K562 (cell line): ENCODE measurements around the gene MATN4. TPM values are rescaled to one million over a fixed set of nuclear protein-coding genes. Genes with fewer than 3 reads are reported as not detected.

Experiments used
- DDX20 ChIP-seq: fragments of 450-650 bp; IDR thresholded peaks from 2 replicates; pipeline ENCODE4 v1.6.1; 2016; ENCODE audit warnings: missing genetic modification characterization, low read depth, mild to moderate bottlenecking, missing compliant biosample characterization, moderate library complexity
- ETV1 ChIP-seq: fragments of 450-650 bp; conservative IDR thresholded peaks from 2 replicates; pipeline ENCODE4 v1.6.1; 2016; ENCODE audit warnings: missing genetic modification characterization, control low read depth, low read depth, missing compliant biosample characterization
- HMGN3 ChIP-seq: IDR thresholded peaks from 2 replicates; pipeline ENCODE4 v1.6.1; 2011; ENCODE audit warnings: borderline replicate concordance, low read depth, mild to moderate bottlenecking, mixed read lengths, low read length; ENCODE audit not compliant: insufficient read length; ENCODE audit errors: extremely low read depth
- ZFP30 ChIP-seq: fragments of 250-450 bp; sonication (Bioruptor Pico); IDR thresholded peaks from 2 replicates; pipeline ENCODE4 v1.8.0; 2022; ENCODE audit warnings: moderate library complexity, mild to moderate bottlenecking, inconsistent platforms, borderline replicate concordance
- ZSCAN32 ChIP-seq: fragments of 450-650 bp; formaldehyde crosslinking; IDR thresholded peaks from 2 replicates; pipeline ENCODE4 v1.4.0; 2020; ENCODE audit warnings: mild to moderate bottlenecking, moderate library complexity
- polyA plus RNA-seq, 8 experiments: library from polyadenylated mRNA; depleted of rRNA in 4 of 8; stranded (reverse) in 5 of 8; unstranded in 3 of 8; fragments of >200 nt; fragmentation: Nextera tagmentation in 2 of 8; fragmentation: Illumina TruSeq in 1 of 8; extraction: Ambion mirVana in 2 of 8; extraction: Trizol in 1 of 8; gene quantifications; 2 replicates each; pipeline versions ENCODE4 v1.2.1 to v1.2.3, GENCODE V29; 2011 to 2014; ENCODE audit warnings: inconsistent platforms in 1 of 8, missing spikeins in 1 of 8
- total RNA-seq, 7 experiments: library from RNA; depleted of rRNA in 6 of 7; stranded (reverse); fragments of >200 nt in 6 of 7; fragmentation: Illumina TruSeq in 2 of 7; extraction: Trizol in 2 of 7; gene quantifications; 2 replicates each; pipeline versions ENCODE4 v1.2.1 to v1.2.3, GENCODE V29; 2011 to 2021; ENCODE audit warnings: low replicate concordance in 1 of 7
- TF ChIP-seq, protein P1 (sequence below): fragments of 250-450 bp; sonication (Bioruptor Pico); IDR thresholded peaks from 2 replicates; pipeline ENCODE4 v1.8.0; 2022; ENCODE audit warnings: inconsistent platforms
- TF ChIP-seq, protein P2 (sequence below): fragments of 150-350 bp; IDR thresholded peaks from 2 replicates; pipeline ENCODE4 v1.6.1; 2014; ENCODE audit warnings: low read depth, mild to moderate bottlenecking, low read length, borderline replicate concordance
- TF ChIP-seq, protein P3 (sequence below): fragments of 450-650 bp; IDR thresholded peaks from 2 replicates; pipeline ENCODE4 v1.6.1; 2016; ENCODE audit warnings: mild to moderate bottlenecking, moderate library complexity

Gene MATN4
- total and polyA plus RNA-seq, 9 of the 15 experiments (the other 6 are each of a cell fraction or from before 2014, with no cell fraction given): 0.09 TPM; not detected in 8

DNA sequence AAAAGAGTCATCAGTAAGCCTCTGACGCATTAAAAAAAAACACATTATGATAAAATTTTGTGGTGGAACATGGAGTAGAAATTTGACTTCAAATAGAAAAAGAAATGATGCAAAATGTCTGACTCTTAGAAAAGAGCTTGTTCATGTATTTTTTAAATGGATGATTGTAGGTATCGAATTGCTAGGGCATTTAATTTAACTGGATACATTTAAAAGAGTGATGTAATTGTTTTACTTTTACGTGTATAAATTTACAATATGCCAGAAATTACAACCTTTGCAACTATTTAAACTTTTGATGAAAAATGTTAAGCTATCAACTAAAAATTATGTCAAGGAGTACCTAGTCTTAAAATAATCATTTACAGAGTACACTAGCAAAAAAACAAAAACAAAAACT lies 44.6 kb upstream of the MATN4 start (continued):
- TF ChIP-seq, protein P1, sequence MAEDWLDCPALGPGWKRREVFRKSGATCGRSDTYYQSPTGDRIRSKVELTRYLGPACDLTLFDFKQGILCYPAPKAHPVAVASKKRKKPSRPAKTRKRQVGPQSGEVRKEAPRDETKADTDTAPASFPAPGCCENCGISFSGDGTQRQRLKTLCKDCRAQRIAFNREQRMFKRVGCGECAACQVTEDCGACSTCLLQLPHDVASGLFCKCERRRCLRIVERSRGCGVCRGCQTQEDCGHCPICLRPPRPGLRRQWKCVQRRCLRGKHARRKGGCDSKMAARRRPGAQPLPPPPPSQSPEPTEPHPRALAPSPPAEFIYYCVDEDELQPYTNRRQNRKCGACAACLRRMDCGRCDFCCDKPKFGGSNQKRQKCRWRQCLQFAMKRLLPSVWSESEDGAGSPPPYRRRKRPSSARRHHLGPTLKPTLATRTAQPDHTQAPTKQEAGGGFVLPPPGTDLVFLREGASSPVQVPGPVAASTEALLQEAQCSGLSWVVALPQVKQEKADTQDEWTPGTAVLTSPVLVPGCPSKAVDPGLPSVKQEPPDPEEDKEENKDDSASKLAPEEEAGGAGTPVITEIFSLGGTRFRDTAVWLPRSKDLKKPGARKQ (CRISPR knock-in tag): no peak
- TF ChIP-seq, protein P2, sequence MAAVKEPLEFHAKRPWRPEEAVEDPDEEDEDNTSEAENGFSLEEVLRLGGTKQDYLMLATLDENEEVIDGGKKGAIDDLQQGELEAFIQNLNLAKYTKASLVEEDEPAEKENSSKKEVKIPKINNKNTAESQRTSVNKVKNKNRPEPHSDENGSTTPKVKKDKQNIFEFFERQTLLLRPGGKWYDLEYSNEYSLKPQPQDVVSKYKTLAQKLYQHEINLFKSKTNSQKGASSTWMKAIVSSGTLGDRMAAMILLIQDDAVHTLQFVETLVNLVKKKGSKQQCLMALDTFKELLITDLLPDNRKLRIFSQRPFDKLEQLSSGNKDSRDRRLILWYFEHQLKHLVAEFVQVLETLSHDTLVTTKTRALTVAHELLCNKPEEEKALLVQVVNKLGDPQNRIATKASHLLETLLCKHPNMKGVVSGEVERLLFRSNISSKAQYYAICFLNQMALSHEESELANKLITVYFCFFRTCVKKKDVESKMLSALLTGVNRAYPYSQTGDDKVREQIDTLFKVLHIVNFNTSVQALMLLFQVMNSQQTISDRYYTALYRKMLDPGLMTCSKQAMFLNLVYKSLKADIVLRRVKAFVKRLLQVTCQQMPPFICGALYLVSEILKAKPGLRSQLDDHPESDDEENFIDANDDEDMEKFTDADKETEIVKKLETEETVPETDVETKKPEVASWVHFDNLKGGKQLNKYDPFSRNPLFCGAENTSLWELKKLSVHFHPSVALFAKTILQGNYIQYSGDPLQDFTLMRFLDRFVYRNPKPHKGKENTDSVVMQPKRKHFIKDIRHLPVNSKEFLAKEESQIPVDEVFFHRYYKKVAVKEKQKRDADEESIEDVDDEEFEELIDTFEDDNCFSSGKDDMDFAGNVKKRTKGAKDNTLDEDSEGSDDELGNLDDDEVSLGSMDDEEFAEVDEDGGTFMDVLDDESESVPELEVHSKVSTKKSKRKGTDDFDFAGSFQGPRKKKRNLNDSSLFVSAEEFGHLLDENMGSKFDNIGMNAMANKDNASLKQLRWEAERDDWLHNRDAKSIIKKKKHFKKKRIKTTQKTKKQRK: no peak
- TF ChIP-seq ZFP30: no peak
- TF ChIP-seq ZSCAN32 (CRISPR knock-in tag): no peak
- TF ChIP-seq ETV1: no peak
- TF ChIP-seq, protein P3, sequence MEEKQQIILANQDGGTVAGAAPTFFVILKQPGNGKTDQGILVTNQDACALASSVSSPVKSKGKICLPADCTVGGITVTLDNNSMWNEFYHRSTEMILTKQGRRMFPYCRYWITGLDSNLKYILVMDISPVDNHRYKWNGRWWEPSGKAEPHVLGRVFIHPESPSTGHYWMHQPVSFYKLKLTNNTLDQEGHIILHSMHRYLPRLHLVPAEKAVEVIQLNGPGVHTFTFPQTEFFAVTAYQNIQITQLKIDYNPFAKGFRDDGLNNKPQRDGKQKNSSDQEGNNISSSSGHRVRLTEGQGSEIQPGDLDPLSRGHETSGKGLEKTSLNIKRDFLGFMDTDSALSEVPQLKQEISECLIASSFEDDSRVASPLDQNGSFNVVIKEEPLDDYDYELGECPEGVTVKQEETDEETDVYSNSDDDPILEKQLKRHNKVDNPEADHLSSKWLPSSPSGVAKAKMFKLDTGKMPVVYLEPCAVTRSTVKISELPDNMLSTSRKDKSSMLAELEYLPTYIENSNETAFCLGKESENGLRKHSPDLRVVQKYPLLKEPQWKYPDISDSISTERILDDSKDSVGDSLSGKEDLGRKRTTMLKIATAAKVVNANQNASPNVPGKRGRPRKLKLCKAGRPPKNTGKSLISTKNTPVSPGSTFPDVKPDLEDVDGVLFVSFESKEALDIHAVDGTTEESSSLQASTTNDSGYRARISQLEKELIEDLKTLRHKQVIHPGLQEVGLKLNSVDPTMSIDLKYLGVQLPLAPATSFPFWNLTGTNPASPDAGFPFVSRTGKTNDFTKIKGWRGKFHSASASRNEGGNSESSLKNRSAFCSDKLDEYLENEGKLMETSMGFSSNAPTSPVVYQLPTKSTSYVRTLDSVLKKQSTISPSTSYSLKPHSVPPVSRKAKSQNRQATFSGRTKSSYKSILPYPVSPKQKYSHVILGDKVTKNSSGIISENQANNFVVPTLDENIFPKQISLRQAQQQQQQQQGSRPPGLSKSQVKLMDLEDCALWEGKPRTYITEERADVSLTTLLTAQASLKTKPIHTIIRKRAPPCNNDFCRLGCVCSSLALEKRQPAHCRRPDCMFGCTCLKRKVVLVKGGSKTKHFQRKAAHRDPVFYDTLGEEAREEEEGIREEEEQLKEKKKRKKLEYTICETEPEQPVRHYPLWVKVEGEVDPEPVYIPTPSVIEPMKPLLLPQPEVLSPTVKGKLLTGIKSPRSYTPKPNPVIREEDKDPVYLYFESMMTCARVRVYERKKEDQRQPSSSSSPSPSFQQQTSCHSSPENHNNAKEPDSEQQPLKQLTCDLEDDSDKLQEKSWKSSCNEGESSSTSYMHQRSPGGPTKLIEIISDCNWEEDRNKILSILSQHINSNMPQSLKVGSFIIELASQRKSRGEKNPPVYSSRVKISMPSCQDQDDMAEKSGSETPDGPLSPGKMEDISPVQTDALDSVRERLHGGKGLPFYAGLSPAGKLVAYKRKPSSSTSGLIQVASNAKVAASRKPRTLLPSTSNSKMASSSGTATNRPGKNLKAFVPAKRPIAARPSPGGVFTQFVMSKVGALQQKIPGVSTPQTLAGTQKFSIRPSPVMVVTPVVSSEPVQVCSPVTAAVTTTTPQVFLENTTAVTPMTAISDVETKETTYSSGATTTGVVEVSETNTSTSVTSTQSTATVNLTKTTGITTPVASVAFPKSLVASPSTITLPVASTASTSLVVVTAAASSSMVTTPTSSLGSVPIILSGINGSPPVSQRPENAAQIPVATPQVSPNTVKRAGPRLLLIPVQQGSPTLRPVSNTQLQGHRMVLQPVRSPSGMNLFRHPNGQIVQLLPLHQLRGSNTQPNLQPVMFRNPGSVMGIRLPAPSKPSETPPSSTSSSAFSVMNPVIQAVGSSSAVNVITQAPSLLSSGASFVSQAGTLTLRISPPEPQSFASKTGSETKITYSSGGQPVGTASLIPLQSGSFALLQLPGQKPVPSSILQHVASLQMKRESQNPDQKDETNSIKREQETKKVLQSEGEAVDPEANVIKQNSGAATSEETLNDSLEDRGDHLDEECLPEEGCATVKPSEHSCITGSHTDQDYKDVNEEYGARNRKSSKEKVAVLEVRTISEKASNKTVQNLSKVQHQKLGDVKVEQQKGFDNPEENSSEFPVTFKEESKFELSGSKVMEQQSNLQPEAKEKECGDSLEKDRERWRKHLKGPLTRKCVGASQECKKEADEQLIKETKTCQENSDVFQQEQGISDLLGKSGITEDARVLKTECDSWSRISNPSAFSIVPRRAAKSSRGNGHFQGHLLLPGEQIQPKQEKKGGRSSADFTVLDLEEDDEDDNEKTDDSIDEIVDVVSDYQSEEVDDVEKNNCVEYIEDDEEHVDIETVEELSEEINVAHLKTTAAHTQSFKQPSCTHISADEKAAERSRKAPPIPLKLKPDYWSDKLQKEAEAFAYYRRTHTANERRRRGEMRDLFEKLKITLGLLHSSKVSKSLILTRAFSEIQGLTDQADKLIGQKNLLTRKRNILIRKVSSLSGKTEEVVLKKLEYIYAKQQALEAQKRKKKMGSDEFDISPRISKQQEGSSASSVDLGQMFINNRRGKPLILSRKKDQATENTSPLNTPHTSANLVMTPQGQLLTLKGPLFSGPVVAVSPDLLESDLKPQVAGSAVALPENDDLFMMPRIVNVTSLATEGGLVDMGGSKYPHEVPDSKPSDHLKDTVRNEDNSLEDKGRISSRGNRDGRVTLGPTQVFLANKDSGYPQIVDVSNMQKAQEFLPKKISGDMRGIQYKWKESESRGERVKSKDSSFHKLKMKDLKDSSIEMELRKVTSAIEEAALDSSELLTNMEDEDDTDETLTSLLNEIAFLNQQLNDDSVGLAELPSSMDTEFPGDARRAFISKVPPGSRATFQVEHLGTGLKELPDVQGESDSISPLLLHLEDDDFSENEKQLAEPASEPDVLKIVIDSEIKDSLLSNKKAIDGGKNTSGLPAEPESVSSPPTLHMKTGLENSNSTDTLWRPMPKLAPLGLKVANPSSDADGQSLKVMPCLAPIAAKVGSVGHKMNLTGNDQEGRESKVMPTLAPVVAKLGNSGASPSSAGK: no peak
- TF ChIP-seq DDX20: no peak
- TF ChIP-seq HMGN3: no peak
